Fibroblast of lung (primary cell): ENCODE data around the gene BTRC. TPM values are rescaled to one million over a fixed set of nuclear protein-coding genes. Genes with fewer than 3 reads are reported as not detected.

Experiments used
- DNase-seq, 2 donors: peaks; one replicate each; pipeline versions ENCODE4 v3.0.0 to v3.0.0-alpha.2; 2010; ENCODE audit warnings: low read depth in 2 of 2
- H2AFZ ChIP-seq: 2 replicates; pipeline ENCODE4 v1.5.1; 2012; ENCODE audit warnings: low read length, control low read depth, inconsistent platforms
- H3K27ac ChIP-seq: 2 replicates; pipeline ENCODE4 v1.5.1; 2011; ENCODE audit warnings: low read length, control low read depth; ENCODE audit not compliant: insufficient read depth
- H3K27me3 ChIP-seq: 2 replicates; pipeline ENCODE4 v1.5.1; 2011; ENCODE audit warnings: mild to moderate bottlenecking, low read length; ENCODE audit not compliant: control insufficient read depth, insufficient read depth
- H3K36me3 ChIP-seq: 2 replicates; pipeline ENCODE4 v1.5.1; 2011; ENCODE audit warnings: low read length; ENCODE audit not compliant: control insufficient read depth, insufficient read depth
- H3K4me1 ChIP-seq: 2 replicates; pipeline ENCODE4 v1.5.1; 2011; ENCODE audit warnings: low read length; ENCODE audit not compliant: control insufficient read depth, insufficient read depth; ENCODE audit errors: extremely low read depth
- H3K4me2 ChIP-seq: 2 replicates; pipeline ENCODE4 v1.5.1; 2011; ENCODE audit warnings: low read length, control low read depth; ENCODE audit not compliant: insufficient read depth; ENCODE audit errors: extremely low read depth
- H3K4me3 ChIP-seq, 4 experiments: fragments of 200-600 bp in 1 of 4; sonication (generic) in 1 of 4; replicated peaks in 1 of 4; 2 replicates each; pipeline ENCODE4 v1.5.1; 2011 to 2016; ENCODE audit warnings: low read length in 4 of 4, low read depth in 3 of 4, mild to moderate bottlenecking in 3 of 4, control low read depth in 2 of 4, inconsistent platforms in 1 of 4, mixed read lengths in 1 of 4; ENCODE audit not compliant: insufficient read depth in 1 of 4; ENCODE audit errors: control extremely low read depth in 1 of 4
- H3K79me2 ChIP-seq: 2 replicates; pipeline ENCODE4 v1.5.1; 2012; ENCODE audit warnings: mild to moderate bottlenecking, low read length, inconsistent platforms; ENCODE audit not compliant: control insufficient read depth, insufficient read depth
- H3K9ac ChIP-seq: 2 replicates; pipeline ENCODE4 v1.5.1; 2011; ENCODE audit warnings: mild to moderate bottlenecking, low read length, control low read depth; ENCODE audit not compliant: insufficient read depth
- H3K9me3 ChIP-seq: 2 replicates; pipeline ENCODE4 v1.5.1; 2012; ENCODE audit warnings: low read depth, low read length; ENCODE audit not compliant: control insufficient read depth, insufficient read depth
- H4K20me1 ChIP-seq: 2 replicates; pipeline ENCODE4 v1.5.1; 2011; ENCODE audit warnings: low read length; ENCODE audit not compliant: control insufficient read depth, insufficient read depth; ENCODE audit errors: extremely low read depth
- CTCF ChIP-seq, 2 donors: IDR thresholded peaks in 1 of 2; conservative IDR thresholded peaks in 1 of 2; 1 replicate in 1 of 2; 2 replicates in 1 of 2; pipeline ENCODE4 v1.5.1; 2011 to 2012; ENCODE audit warnings: low read length in 2 of 2, control low read depth in 1 of 2, inconsistent platforms in 1 of 2, low read depth in 1 of 2, mild to moderate bottlenecking in 1 of 2
- EZH2 ChIP-seq: IDR thresholded peaks from 2 replicates; pipeline ENCODE4 v1.5.1; 2012; ENCODE audit warnings: low read length, control low read depth, mild to moderate bottlenecking; ENCODE audit errors: missing control alignments
- polyA plus RNA-seq, 2 donors: library from polyadenylated mRNA; depleted of rRNA in 1 of 2; stranded (reverse) in 1 of 2; unstranded in 1 of 2; fragments of >200 nt; gene quantifications; 2 replicates each; pipeline ENCODE4 v1.2.1, GENCODE V29; 2011 to 2012; ENCODE audit warnings: missing spikeins in 1 of 2
- total RNA-seq: library from RNA; depleted of rRNA; stranded (reverse); fragments of >200 nt; gene quantifications from 2 replicates; pipeline ENCODE4 v1.2.1, GENCODE V29; 2014

Gene BTRC
- total and polyA plus RNA-seq, 2 donors (not counting 1 experiment from before 2014, with no cell fraction given), result 9.2 to 10.9 TPM

GRCh38 chr10:101511938-101512337 is 158.0 kb downstream of the BTRC start:
- H3K36me3 ChIP-seq, result no peaks in the 10 kb centered on the region

GRCh38 chr10:101512738-101513137 is 158.8 kb downstream of the BTRC start:
- peak; percentile 64 to 69 for DNase-seq
- TF ChIP-seq EZH2 (no peak), CTCF (conservative IDR thresholded peaks at IDR 0.05 in 1 of 2, IDR thresholded peaks at IDR 0.05 in 1 of 2; ENCODE audit: low read depth in 1 of 2, low read length in 2 of 2) (no peak)
- H3K9me3 ChIP-seq, result no peaks in the 10 kb centered on the region

More at GRCh38 chr10:101511938-101512337, 158.0 kb downstream of the BTRC start:
- Histone ChIP-seq H3K4me2 (no peak overlapping the region), H3K27ac (no peak overlapping the region), H3K79me2 (no peaks in the 10 kb centered on the region), H3K27me3 (no peaks in the 10 kb centered on the region), H4K20me1 (no peaks in the 10 kb centered on the region), H3K4me1 (no peaks in the 10 kb centered on the region), H3K9me3 (no peaks in the 10 kb centered on the region), H2AFZ (no peak overlapping the region), H3K9ac (no peak overlapping the region), H3K4me3 (no peak overlapping the region)
- TF ChIP-seq EZH2, result no peak
- no peak for TF ChIP-seq CTCF (conservative IDR thresholded peaks at IDR 0.05 in 1 of 2, IDR thresholded peaks at IDR 0.05 in 1 of 2; ENCODE audit: low read depth in 1 of 2, low read length in 2 of 2)
- no peak for DNase-seq

GRCh38 chr10:101513733-101514132 is 159.8 kb downstream of the BTRC start:
- Histone ChIP-seq H3K9me3 (no peaks in the 10 kb centered on the region), H3K4me2 (no peak overlapping the region), H4K20me1 (no peaks in the 10 kb centered on the region), H3K4me1 (no peaks in the 10 kb centered on the region), H3K36me3 (no peaks in the 10 kb centered on the region), H3K27me3 (no peaks in the 10 kb centered on the region), H2AFZ (no peak overlapping the region), H3K9ac (no peak overlapping the region), H3K4me3 (no peak overlapping the region), H3K27ac (no peak overlapping the region), H3K79me2 (no peaks in the 10 kb centered on the region)
- TF ChIP-seq EZH2 (no peak), CTCF (conservative IDR thresholded peaks at IDR 0.05 in 1 of 2, IDR thresholded peaks at IDR 0.05 in 1 of 2; ENCODE audit: low read depth in 1 of 2, low read length in 2 of 2) (no peak)
- no peak for DNase-seq

More at GRCh38 chr10:101512738-101513137, 158.8 kb downstream of the BTRC start:
- no peaks in the 10 kb centered on the region for H4K20me1 ChIP-seq
- H3K79me2 ChIP-seq, result no peaks in the 10 kb centered on the region
- H3K4me2 ChIP-seq, result no peak overlapping the region
- H3K27ac ChIP-seq, result no peak overlapping the region
- H3K4me1 ChIP-seq, result no peaks in the 10 kb centered on the region
- no peak overlapping the region for H2AFZ ChIP-seq
- H3K36me3 ChIP-seq, result no peaks in the 10 kb centered on the region
- H3K4me3 ChIP-seq, result no peak overlapping the region
- H3K27me3 ChIP-seq, result no peaks in the 10 kb centered on the region
- no peak overlapping the region for H3K9ac ChIP-seq
